Peyer's patch (tissue), 4 donors: Measurements from ENCODE around the gene ZBED5.
A peak's percentile ranks its signal among the peaks of the same experiment; 100 is the strongest.

ENCODE experiments used
- CTCF ChIP-seq, 6 experiments: fragments of 450-650 bp in 4 of 6; fragments of 200-600 bp in 2 of 6; sonication (generic) in 1 of 6; IDR thresholded peaks; one replicate each; pipeline ENCODE4 v1.5.1; 2017 to 2019; ENCODE audit warnings: antibody characterized with exemption in 6 of 6, mild to moderate bottlenecking in 3 of 6, moderate library complexity in 1 of 6
- POLR2A ChIP-seq, 2 donors: fragments of 450-650 bp; IDR thresholded peaks; one replicate each; pipeline ENCODE4 v1.5.1; 2017; ENCODE audit warnings: antibody characterized with exemption in 2 of 2, mild to moderate bottlenecking in 2 of 2, moderate library complexity in 2 of 2

GRCh38 chr11:10857709-10858438 is at the start of gene ZBED5:
- TF ChIP-seq CTCF (IDR thresholded peaks at IDR 0.05), result peak in 3 of 6 experiments; percentile 5 to 22 (median 18)
- peak; percentile 98 for TF ChIP-seq POLR2A (IDR thresholded peaks at IDR 0.05)
